NCI-H1417 treated with DMSO at 0.1 percent for 48 hours (cell line): Measurements from ENCODE around the gene PLD5.
"Not testable (repeated sequence)": the region's sequence is repeated elsewhere in the genome, so short reads cannot be mapped to it uniquely, and the experiment has no call there.

Source experiments
- DNase-seq: peaks from one replicate; lab custom pipeline; 2025; lab: John Stamatoyannopoulos, UW

PLD5 gene

GRCh38 chr1:242489545-242489944 lies 35.0 kb downstream of the PLD5 start:
- DNase-seq, result no peak

GRCh38 chr1:242477944-242478343 lies 46.6 kb downstream of the PLD5 start:
- DNase-seq, result no peak

DNA sequence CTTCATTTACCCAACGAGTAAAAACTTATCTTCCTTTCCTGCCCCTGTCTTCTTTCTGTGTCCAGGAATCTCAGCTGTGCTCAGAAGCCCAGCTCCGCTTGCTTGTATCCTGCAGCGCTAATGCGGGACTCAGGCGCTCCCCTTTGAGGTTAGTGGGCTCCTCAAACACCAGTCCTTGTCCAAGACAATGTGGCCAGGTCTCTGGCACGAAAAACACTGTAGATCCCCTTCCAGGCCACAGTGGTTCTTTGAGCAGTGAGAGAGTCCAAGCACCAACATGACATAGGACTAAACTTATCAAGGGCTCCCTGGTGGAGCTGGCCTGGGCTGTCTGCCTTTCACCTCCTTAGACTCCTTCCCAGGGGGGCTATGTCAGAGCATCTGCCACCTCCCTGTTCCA lies 53.7 kb downstream of the PLD5 start:
- no peak for DNase-seq

GRCh38 chr1:242468784-242469183 lies 55.7 kb downstream of the PLD5 start:
- DNase-seq, result no peak

- DNase-seq, result no peak
Observed at GRCh38 chr1:242467556-242468145, 56.8 kb downstream of the PLD5 start.

GRCh38 chr1:242462867-242463266 lies 61.6 kb downstream of the PLD5 start:
- no peak for DNase-seq

GRCh38 chr1:242459740-242460139 lies 64.8 kb downstream of the PLD5 start:
- DNase-seq, result not testable (repeated sequence)

DNA sequence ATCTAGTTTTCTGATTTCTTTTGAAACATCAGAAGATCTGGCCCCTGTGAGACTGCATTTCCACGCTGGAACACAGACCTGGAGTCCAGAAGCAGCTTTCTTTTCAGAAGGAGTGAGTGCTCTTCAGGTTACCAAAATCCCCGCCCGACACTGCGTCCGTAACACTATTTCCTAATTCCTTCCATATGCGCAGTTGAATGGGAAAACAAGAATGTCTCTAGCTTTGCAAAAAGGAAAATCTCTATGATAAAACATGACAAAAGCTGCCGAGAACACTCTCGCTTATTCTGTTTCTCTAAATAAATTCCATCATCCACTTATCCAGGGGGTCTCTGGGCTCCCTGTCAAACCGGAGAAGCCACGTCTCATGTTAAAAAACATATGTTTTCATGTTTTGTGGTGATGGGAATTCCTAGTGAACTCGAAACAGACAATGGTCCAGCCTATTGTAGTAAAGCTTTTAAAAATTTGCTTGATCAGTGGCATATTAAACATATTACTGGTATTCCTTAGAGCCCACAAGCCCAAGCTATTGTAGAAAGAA lies 67.7 kb downstream of the PLD5 start:
- no peak for DNase-seq

DNA sequence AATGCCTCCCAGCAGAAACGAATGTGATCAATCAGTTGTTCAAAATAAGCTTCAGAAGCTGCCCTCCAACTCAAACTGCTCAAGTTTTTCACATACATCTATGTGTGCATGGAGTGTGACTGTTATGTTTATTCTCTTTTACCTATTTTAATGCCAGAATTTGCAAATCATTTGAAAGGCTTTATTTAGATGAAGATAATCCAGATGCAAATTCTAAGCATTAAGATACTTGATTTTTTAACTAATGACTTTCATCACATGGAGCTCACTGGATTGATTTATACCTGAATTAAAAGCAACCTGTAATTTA lies 69.5 kb downstream of the PLD5 start:
- DNase-seq, result no peak

GRCh38 chr1:242454262-242455051 lies 70.0 kb downstream of the PLD5 start:
- no peak for DNase-seq

- DNase-seq, result no peak
Observed at GRCh38 chr1:242452573-242452972, 71.9 kb downstream of the PLD5 start.

GRCh38 chr1:242449661-242450060 lies 74.8 kb downstream of the PLD5 start:
- DNase-seq, result no peak

DNA sequence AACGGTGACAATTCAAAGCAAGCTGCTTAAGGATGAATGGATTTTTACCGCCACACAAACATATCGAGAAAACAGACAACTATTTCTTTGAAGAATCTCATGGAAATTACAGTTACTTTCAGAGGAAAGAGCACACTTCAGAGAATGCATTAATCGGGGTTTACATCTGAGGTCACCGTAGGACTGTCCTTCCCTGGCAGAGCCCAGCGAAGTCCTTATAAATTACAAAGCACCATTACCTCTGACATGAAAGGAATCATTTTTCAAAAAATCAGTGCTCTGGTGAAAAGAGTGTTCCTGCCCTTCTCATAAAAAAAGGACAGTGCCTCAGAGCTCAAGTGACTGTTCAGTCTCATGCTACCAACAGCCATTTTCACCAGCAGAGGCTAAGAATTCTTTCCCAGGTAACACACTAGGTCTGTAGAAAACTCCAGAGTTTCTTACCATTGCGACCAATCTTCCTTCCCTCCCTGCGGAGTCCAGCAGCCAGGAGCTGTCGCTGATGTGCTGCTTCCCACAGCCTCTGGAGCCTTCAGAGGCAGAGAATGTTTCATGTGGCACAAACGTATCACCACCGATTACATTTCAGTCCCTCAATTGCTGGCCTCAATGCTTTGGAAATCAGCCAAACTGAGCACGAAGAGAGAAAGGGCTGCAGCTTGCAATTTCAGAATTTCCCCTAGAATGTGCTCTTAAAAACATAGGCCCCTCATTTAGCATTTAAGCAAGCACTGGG lies 75.4 kb downstream of the PLD5 start:
- no peak for DNase-seq

DNA sequence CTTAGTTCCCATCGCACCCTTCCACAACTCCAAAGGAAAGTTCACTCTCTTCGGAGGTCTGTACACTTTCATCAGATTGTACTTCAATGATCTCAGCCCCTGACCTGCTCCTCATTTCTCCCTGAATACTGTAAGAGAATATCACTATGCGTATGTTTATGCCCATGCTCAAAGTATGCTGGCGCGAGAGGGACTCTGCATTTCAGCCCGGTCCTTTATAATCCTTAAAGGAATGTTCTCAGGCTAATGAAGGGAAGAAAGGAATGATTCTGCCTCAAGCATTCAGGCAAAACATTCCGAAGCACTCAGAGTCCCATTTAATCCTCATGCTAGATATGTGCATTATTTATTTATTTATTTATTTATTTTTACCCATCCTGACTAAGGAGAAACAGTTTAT lies 76.8 kb downstream of the PLD5 start:
- no peak for DNase-seq

DNA sequence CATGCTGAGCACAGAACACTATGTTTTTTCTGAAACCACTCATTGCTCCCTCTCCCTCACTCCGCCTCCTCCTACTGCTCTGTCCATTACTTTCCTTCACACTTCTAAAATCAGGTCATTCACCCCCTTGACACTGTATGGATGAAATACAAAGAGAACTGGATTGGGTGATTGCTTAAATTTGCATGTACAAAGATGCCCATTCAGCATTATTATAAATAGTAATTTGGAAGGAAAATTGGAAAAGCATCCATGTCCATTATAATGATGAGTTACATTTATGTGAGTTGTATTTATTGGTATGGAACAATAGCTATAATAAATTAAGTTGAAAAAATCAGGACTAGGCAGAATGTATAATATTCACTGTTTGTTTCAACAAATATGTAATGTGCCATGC lies 83.7 kb downstream of the PLD5 start:
- no peak for DNase-seq

GRCh38 chr1:242435200-242435599 lies 89.3 kb downstream of the PLD5 start:
- DNase-seq, result no peak

DNA sequence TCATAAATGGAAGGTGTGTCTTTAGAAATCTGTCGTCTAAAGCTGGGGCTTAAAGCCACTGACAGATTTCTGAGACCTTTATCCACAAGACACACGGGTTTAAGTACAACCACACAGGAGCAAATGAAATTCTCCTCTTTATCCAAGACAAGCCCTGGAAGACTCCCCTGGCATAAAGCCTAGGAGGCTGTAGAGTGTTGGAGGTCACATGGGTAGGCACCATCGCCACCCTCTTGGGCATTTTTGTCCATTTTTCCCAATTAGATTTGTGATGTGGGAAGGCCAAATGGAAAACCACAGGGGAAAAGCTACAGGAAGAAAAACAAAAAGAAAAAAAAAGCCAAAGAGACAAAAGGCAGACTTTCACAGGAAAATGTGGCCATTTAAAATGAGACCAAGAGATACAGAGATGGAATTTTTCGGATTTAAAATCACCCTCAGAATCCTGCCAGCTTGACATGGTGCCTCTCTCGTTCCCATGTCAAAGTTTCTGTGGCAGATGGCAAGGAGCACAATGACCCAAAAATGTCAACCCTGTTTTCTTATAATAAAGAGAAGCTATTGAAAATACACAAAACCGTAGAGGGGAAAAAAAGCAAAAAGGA lies 91.9 kb downstream of the PLD5 start:
- no peak for DNase-seq

DNA sequence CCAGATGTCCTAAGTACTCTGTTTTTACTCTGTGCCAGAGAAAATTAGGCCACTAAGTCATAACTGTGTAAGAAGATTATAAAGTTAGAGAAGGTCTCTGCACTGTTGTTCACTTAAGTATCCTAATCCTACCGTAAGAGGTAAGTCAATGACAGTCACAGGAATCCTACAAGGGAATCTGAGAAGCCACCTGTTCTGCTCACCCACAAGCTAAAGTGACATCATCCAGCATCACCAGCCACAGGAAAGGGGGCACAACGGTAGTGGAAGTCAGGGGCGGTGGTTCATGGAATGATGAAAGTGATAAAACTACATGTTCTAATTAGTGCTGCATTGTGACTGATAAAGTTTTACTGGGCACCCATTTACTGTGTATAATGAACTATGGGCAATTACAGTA lies 92.7 kb downstream of the PLD5 start:
- no peak for DNase-seq

GRCh38 chr1:242430956-242431355 lies 93.5 kb downstream of the PLD5 start:
- no peak for DNase-seq

DNA sequence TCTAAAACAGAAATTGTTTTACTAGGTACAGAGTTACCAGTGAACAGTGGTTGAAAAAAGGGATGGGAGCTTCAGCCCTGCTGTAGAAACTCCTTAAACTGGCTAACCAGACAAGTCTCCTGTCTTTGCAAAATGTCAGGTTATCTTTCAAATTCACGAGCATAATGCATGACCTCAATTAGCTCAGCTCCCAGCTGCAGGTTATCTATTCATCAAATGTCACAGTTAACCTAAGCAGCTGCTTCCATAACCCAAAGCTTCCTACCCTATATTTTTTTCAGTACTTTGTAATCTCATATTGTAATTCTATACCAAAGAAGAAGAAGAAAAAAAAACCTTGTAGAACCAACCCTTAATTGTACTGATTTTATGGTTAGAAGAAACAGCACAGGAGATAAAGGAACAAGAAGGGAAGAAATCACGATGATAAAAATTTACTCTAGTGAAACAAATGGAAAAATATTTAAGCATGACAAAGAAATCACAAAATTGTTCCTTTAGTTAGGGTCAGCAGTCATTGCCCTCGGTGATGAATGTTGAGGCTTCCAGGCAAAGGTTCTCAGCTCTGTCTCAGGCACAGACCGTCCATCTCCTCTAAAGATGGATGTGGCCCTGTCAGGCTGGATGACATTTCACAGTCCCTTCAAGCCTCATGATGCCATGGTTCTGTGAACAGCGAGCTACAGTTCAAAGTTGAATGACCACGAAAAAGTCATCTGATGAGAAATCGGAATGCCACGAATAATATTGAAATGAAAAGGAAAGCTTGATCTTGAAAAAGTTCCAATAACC lies 95.9 kb downstream of the PLD5 start:
- no peak for DNase-seq

- DNase-seq, result no peak
Observed at GRCh38 chr1:242427519-242427918, 97.0 kb downstream of the PLD5 start.
